Activated CD8-positive, alpha-beta memory T cell treated with anti-CD3 and anti-CD28 coated beads, Interleukin-2, amount 50 U/mL, for 1 hour (primary cell): ENCODE measurements around the gene NUP54.

ENCODE experiments used
- DNase-seq: peaks from one replicate; pipeline ENCODE4 v3.0.0-alpha.2; 2020; ENCODE audit errors: extremely low read depth

NUP54 gene

GRCh38 chr4:76067652-76068286, 80.4 kb downstream of the NUP54 start:
- peak; percentile 27 for DNase-seq

GRCh38 chr4:76066546-76066945, 81.7 kb downstream of the NUP54 start:
- DNase-seq = no peak
